ENCODE data around the gene IGSF3.

DNA sequence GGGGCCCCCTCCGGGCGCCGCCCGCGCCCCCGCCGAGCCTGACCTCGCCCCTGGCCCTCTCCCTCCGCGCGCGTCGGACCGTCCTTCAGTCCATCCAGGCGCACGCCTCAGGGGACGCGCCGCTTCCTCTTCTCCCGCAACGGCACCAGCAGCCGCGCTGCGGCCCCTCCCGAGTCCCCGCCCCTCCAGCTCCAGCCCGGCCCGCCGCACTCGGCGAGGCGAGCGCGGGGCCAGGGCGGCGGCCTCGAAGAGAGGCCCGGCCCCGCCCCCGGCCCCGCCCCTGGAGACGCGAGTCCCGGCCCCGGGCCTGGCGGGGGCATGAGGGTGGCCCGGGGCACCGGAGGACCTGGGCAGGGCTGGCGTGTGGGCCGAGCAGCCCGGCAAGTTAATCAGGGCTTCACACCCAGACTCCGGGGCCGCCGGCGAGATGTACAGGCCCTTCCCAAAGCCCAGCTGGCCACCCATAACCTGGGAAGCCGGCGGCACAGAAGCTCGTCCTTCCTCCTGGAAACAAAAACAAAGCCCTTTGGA, at the start of gene IGSF3:
- TF ChIP-seq, protein P1, sequence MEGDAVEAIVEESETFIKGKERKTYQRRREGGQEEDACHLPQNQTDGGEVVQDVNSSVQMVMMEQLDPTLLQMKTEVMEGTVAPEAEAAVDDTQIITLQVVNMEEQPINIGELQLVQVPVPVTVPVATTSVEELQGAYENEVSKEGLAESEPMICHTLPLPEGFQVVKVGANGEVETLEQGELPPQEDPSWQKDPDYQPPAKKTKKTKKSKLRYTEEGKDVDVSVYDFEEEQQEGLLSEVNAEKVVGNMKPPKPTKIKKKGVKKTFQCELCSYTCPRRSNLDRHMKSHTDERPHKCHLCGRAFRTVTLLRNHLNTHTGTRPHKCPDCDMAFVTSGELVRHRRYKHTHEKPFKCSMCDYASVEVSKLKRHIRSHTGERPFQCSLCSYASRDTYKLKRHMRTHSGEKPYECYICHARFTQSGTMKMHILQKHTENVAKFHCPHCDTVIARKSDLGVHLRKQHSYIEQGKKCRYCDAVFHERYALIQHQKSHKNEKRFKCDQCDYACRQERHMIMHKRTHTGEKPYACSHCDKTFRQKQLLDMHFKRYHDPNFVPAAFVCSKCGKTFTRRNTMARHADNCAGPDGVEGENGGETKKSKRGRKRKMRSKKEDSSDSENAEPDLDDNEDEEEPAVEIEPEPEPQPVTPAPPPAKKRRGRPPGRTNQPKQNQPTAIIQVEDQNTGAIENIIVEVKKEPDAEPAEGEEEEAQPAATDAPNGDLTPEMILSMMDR (IDR thresholded peaks at IDR 0.05; ENCODE audit: insufficient read depth, low read length) = no peak
- TF ChIP-seq POLR2AphosphoS5 (IDR thresholded peaks at IDR 0.05; ENCODE audit: low read depth) (no peak), GABPA (IDR thresholded peaks at IDR 0.05; ENCODE audit: low read depth) (no peak)
- TF ChIP-seq, protein P2, sequence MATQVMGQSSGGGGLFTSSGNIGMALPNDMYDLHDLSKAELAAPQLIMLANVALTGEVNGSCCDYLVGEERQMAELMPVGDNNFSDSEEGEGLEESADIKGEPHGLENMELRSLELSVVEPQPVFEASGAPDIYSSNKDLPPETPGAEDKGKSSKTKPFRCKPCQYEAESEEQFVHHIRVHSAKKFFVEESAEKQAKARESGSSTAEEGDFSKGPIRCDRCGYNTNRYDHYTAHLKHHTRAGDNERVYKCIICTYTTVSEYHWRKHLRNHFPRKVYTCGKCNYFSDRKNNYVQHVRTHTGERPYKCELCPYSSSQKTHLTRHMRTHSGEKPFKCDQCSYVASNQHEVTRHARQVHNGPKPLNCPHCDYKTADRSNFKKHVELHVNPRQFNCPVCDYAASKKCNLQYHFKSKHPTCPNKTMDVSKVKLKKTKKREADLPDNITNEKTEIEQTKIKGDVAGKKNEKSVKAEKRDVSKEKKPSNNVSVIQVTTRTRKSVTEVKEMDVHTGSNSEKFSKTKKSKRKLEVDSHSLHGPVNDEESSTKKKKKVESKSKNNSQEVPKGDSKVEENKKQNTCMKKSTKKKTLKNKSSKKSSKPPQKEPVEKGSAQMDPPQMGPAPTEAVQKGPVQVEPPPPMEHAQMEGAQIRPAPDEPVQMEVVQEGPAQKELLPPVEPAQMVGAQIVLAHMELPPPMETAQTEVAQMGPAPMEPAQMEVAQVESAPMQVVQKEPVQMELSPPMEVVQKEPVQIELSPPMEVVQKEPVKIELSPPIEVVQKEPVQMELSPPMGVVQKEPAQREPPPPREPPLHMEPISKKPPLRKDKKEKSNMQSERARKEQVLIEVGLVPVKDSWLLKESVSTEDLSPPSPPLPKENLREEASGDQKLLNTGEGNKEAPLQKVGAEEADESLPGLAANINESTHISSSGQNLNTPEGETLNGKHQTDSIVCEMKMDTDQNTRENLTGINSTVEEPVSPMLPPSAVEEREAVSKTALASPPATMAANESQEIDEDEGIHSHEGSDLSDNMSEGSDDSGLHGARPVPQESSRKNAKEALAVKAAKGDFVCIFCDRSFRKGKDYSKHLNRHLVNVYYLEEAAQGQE (IDR thresholded peaks at IDR 0.05; ENCODE audit: insufficient replicate concordance, low read depth) = no peak
